OCI-LY3 (cell line): ENCODE data around the gene FMNL2.

Experiments
- H2AFZ ChIP-seq: fragments of 200-600, 300-600 bp; shearing (Covaris generic); 2 replicates; pipeline ENCODE4 v1.6.0; 2014; ENCODE audit warnings: antibody characterized with exemption, low read depth, low read length
- H3K27ac ChIP-seq: fragments of 200-600, 300-600 bp; sonication (generic); 2 replicates; pipeline ENCODE4 v1.5.1; 2014; ENCODE audit warnings: mild to moderate bottlenecking, low read length, moderate library complexity, mixed read lengths
- H3K27me3 ChIP-seq: fragments of 200-600, 300-600 bp; sonication (generic); 2 replicates; pipeline ENCODE4 v1.6.1; 2014; ENCODE audit warnings: low read depth, low read length, mixed read lengths
- H3K36me3 ChIP-seq: fragments of 200-600, 300-600 bp; sonication (generic); replicated peaks from 2 replicates; pipeline ENCODE3; 2014; ENCODE audit warnings: low read depth, low read length, mixed read lengths
- H3K4me1 ChIP-seq: fragments of 300-600, 200-600 bp; sonication (generic); 2 replicates; pipeline ENCODE4 v1.6.1; 2014; ENCODE audit warnings: low read length, mixed read lengths
- H3K4me2 ChIP-seq: fragments of 200-600, 300-600 bp; sonication (generic); 2 replicates; pipeline ENCODE4 v1.6.1; 2014; ENCODE audit warnings: low read length, mixed read lengths
- H3K4me3 ChIP-seq: fragments of 300-600, 200-600 bp; sonication (generic); 2 replicates; pipeline ENCODE4 v1.5.1; 2014; ENCODE audit warnings: antibody characterized with exemption, mild to moderate bottlenecking, low read length, moderate library complexity
- H3K79me2 ChIP-seq: fragments of 300-600, 200-600 bp; shearing (Covaris generic); 2 replicates; pipeline ENCODE4 v1.6.1; 2014; ENCODE audit warnings: mild to moderate bottlenecking, low read length, mixed read lengths
- H3K9ac ChIP-seq: fragments of 300-600, 200-600 bp; shearing (Covaris generic); 2 replicates; pipeline ENCODE4 v1.6.0; 2014; ENCODE audit warnings: mild to moderate bottlenecking, low read length, moderate library complexity
- H3K9me3 ChIP-seq: fragments of 200-600, 300-600 bp; shearing (Covaris generic); 2 replicates; pipeline ENCODE4 v1.6.1; 2014; ENCODE audit warnings: low read length, mixed read lengths; ENCODE audit not compliant: insufficient read depth
- H4K20me1 ChIP-seq: fragments of 200-600, 300-600 bp; sonication (generic); 2 replicates; pipeline ENCODE4 v1.6.1; 2016; ENCODE audit warnings: low read length, mixed read lengths; ENCODE audit not compliant: insufficient read depth
- EZH2phosphoT487 ChIP-seq: fragments of 200-600 bp; shearing (Covaris generic); IDR thresholded peaks from 2 replicates; pipeline ENCODE4 v1.6.1; 2018; ENCODE audit warnings: antibody characterized with exemption, mixed run types, low read depth
- TF ChIP-seq, protein P1 (sequence below): fragments of 200-600, 300-600 bp; sonication (generic); IDR thresholded peaks from 2 replicates; pipeline ENCODE4 v1.5.1; 2014; ENCODE audit warnings: antibody characterized with exemption, low read length, low read depth

FMNL2 gene

DNA sequence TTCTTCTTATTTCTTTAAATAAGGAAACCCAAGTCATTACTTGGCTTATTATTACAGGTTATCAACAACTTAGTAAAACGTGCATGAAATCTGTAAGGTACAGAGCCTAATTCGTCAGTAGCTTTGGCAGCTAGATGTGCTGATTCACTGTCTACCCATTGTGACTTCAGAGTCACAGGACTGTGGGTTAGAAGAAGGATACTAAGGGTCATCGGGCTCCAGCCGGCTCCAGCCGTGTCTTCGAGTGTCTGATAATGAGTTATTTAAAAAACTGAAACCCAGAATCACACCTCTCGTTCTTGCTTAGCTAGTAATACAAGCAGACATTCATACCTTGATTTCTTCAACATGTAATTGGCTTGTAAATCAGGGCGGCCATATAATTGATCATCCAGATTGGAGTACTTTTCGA is 170.5 kb downstream of the FMNL2 start:
- Histone ChIP-seq H3K27ac (no peak overlapping the region), H2AFZ (no peak overlapping the region)
- TF ChIP-seq, protein P1, sequence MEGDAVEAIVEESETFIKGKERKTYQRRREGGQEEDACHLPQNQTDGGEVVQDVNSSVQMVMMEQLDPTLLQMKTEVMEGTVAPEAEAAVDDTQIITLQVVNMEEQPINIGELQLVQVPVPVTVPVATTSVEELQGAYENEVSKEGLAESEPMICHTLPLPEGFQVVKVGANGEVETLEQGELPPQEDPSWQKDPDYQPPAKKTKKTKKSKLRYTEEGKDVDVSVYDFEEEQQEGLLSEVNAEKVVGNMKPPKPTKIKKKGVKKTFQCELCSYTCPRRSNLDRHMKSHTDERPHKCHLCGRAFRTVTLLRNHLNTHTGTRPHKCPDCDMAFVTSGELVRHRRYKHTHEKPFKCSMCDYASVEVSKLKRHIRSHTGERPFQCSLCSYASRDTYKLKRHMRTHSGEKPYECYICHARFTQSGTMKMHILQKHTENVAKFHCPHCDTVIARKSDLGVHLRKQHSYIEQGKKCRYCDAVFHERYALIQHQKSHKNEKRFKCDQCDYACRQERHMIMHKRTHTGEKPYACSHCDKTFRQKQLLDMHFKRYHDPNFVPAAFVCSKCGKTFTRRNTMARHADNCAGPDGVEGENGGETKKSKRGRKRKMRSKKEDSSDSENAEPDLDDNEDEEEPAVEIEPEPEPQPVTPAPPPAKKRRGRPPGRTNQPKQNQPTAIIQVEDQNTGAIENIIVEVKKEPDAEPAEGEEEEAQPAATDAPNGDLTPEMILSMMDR = no peak
- TF ChIP-seq EZH2phosphoT487 = no peak

DNA sequence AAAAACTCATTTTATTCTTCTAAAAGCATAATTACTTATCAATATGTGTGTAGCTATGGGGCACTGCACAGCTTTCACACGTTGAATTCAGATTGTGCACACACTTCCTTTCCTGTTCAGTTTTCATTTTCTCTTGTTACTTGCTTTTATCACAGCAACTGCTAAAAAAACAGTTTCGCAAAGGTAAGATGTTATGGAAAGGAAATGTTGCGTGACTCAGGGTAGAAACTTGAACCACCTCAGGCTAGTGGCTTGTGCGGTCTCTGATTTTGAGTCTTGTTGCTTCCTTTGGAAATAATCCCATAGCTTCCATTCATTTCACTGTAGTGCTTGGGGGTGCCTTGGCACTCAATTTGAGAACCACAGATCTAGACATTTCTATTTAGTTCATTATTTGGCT is 171.9 kb downstream of the FMNL2 start:
- Histone ChIP-seq H3K27me3 (no peaks in the 10 kb centered on the region; the same call in 1 of the 2 replicates), H3K79me2 (no peaks in the 10 kb centered on the region), H3K36me3 (no peaks in the 10 kb centered on the region), H3K9ac (no peak overlapping the region), H3K4me1 (peaks cover 9% of the 10 kb centered on the region), H2AFZ (no peak overlapping the region), H3K9me3 (no peaks in the 10 kb centered on the region), H3K4me3 (no peak overlapping the region), H4K20me1 (no peaks in the 10 kb centered on the region), H3K4me2 (no peak overlapping the region), H3K27ac (no peak overlapping the region)
- TF ChIP-seq EZH2phosphoT487 = no peak
- TF ChIP-seq, protein P1 = no peak

More for the DNA sequence above, 170.5 kb downstream of the FMNL2 start:
- Histone ChIP-seq H3K4me1 (peaks cover 9% of the 10 kb centered on the region), H3K9ac (no peak overlapping the region), H3K4me2 (no peak overlapping the region), H4K20me1 (no peaks in the 10 kb centered on the region), H3K79me2 (no peaks in the 10 kb centered on the region), H3K4me3 (no peak overlapping the region), H3K36me3 (no peaks in the 10 kb centered on the region), H3K9me3 (no peaks in the 10 kb centered on the region), H3K27me3 (no peaks in the 10 kb centered on the region; the same call in 1 of the 2 replicates)

DNA sequence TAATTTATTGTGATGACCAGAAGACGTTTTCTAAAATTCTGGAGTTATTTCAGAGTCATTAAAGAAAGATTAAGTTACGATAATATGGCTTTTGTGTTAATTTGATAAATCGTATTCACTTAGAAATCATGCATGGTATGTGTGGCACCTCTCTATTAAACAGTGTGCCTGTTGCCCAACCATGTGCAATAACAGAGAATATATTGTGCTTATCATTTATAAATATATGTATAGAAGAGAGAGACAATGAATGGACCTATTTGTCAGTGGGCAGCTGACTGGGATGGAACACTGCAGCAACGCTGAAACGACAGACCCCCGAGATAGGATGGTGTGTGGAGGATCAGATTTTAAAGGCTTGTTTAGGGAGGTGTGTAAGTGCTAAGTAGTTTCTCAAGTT is 172.9 kb downstream of the FMNL2 start:
- Histone ChIP-seq H3K27ac (no peak overlapping the region), H3K4me1 (peaks cover 9% of the 10 kb centered on the region), H3K36me3 (no peaks in the 10 kb centered on the region), H3K79me2 (no peaks in the 10 kb centered on the region), H3K9me3 (no peaks in the 10 kb centered on the region), H3K4me2 (no peak overlapping the region), H2AFZ (no peak overlapping the region), H3K27me3 (no peaks in the 10 kb centered on the region; the same call in 1 of the 2 replicates), H3K9ac (no peak overlapping the region), H4K20me1 (no peaks in the 10 kb centered on the region), H3K4me3 (no peak overlapping the region)
- TF ChIP-seq EZH2phosphoT487 = no peak
- TF ChIP-seq, protein P1 = no peak

DNA sequence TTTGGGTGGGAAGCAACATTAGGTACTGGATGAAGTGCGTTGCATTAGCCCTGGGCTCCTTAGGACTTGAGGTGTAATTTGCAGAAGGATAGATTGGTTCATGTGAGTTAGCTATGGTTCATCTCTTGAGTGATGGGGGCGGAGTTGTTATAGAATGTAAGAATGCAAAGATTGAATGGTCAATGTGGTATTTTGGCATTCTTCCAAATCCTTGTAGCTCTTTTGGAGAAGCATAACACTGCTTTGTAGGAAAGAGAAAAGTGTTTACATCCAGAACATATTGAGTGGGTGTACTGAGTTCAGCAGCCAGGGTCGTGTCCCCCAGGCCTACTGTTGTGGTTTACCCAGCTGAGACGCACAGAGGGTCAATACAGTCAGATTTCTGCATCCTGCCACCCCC is 173.5 kb downstream of the FMNL2 start:
- no peak overlapping the region for H3K4me2 ChIP-seq
- no peak overlapping the region for H3K4me3 ChIP-seq
- no peaks in the 10 kb centered on the region for H3K9me3 ChIP-seq
- TF ChIP-seq EZH2phosphoT487 = no peak
- TF ChIP-seq, protein P1 = no peak
- H3K4me1 ChIP-seq = peaks cover 9% of the 10 kb centered on the region
- no peaks in the 10 kb centered on the region for H3K36me3 ChIP-seq
- no peaks in the 10 kb centered on the region for H4K20me1 ChIP-seq
- no peak overlapping the region for H3K9ac ChIP-seq
- no peaks in the 10 kb centered on the region; the same call in 1 of the 2 replicates for H3K27me3 ChIP-seq
- H3K27ac ChIP-seq = no peak overlapping the region
- H2AFZ ChIP-seq = no peak overlapping the region
- no peaks in the 10 kb centered on the region for H3K79me2 ChIP-seq
